Suprapubic skin (tissue), 4 donors: Measurements from ENCODE around the gene IMMP2L. TPM values are rescaled to one million over a fixed set of nuclear protein-coding genes. Genes with fewer than 3 reads are reported as not detected.
"Not testable (repeated sequence)": the region's sequence is repeated elsewhere in the genome, so short reads cannot be mapped to it uniquely, and the experiment has no call there.

Source experiments
- DNase-seq, 2 donors: peaks; one replicate each; pipeline ENCODE4 v3.0.0-alpha.2; 2019; ENCODE audit warnings: low spot score in 2 of 2
- H3K27ac ChIP-seq: fragments of 200-600 bp; sonication (generic); one replicate; pipeline ENCODE4 v1.5.1; 2019
- H3K27me3 ChIP-seq: fragments of 200-600 bp; sonication (generic); one replicate; pipeline ENCODE4 v1.5.1; 2019
- H3K36me3 ChIP-seq: fragments of 200-600 bp; sonication (generic); one replicate; pipeline ENCODE4 v1.5.1; 2019
- H3K4me1 ChIP-seq: fragments of 200-600 bp; sonication (generic); one replicate; pipeline ENCODE4 v1.5.1; 2019
- H3K4me3 ChIP-seq: fragments of 200-600 bp; sonication (generic); one replicate; pipeline ENCODE4 v1.5.1; 2019; ENCODE audit warnings: mild to moderate bottlenecking
- H3K9me3 ChIP-seq: fragments of 200-600 bp; sonication (generic); one replicate; pipeline ENCODE4 v1.5.1; 2019
- EP300 ChIP-seq: sonication (generic); formaldehyde crosslinking; IDR thresholded peaks from one replicate; pipeline ENCODE4 v1.6.1; 2017; ENCODE audit warnings: antibody characterized with exemption
- POLR2A ChIP-seq, 2 donors: fragments of 450-650 bp; IDR thresholded peaks; one replicate each; pipeline ENCODE4 v1.6.1; 2017; ENCODE audit warnings: antibody characterized with exemption in 2 of 2, mild to moderate bottlenecking in 2 of 2, moderate library complexity in 2 of 2
- POLR2AphosphoS5 ChIP-seq, 3 donors: sonication (generic); formaldehyde crosslinking; IDR thresholded peaks; one replicate each; pipeline ENCODE4 v1.6.1; 2017; ENCODE audit warnings: antibody characterized with exemption in 3 of 3
- WGBS: methylation state at CpG from one replicate; pipeline ENCODE4 v1.1.5; 2018; 5-methylcytosine and 5-hydroxymethylcytosine counted together
- total RNA-seq, 4 donors: library from RNA; depleted of rRNA; stranded (reverse); fragments of >200 nt; gene quantifications; one replicate each; pipeline ENCODE4 v1.1.0, GENCODE V29; 2016
- TF ChIP-seq, protein P1 (sequence below), 2 donors: fragments of 200-600 bp in 1 of 2; fragments of 450-650 bp in 1 of 2; sonication (generic) in 1 of 2; IDR thresholded peaks; one replicate each; pipeline ENCODE4 v1.5.1; 2016 to 2019; ENCODE audit warnings: antibody characterized with exemption in 2 of 2, mild to moderate bottlenecking in 1 of 2, moderate library complexity in 1 of 2

IMMP2L gene
- total RNA-seq, 4 donors from 2014 or later, result 10.6 to 20.6 (median 14.6) TPM

DNA sequence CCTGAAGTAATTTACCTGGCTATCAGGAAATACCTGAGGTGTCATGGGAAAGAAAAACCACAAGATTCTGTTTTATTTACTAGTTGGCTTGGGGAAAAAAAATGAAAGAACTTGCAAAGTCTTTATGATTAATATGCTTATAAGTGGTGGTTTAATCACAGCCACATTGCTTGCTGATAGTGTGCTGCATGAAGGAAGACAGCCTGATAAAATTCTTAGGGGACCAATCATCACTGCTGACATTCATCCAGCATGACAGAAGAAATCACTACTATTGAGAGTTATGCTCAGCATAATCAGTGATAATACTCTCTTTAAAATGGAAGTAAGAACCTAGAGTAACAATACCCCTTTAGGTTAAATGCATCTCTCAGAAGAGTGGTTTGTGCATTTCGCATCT is 621.5 kb downstream of the IMMP2L start:
- H3K9me3 ChIP-seq, result no peaks in the 10 kb centered on the region
- no peak for DNase-seq
- 100% methylated on average over 1 of the region's 1 CpG for WGBS
- no peaks in the 10 kb centered on the region for H3K27me3 ChIP-seq
- H3K4me1 ChIP-seq, result no peaks in the 10 kb centered on the region
- H3K36me3 ChIP-seq, result no peaks in the 10 kb centered on the region
- H3K27ac ChIP-seq, result no peak overlapping the region
- no peak for TF ChIP-seq POLR2AphosphoS5 (IDR thresholded peaks at IDR 0.05)
- TF ChIP-seq, protein P1, sequence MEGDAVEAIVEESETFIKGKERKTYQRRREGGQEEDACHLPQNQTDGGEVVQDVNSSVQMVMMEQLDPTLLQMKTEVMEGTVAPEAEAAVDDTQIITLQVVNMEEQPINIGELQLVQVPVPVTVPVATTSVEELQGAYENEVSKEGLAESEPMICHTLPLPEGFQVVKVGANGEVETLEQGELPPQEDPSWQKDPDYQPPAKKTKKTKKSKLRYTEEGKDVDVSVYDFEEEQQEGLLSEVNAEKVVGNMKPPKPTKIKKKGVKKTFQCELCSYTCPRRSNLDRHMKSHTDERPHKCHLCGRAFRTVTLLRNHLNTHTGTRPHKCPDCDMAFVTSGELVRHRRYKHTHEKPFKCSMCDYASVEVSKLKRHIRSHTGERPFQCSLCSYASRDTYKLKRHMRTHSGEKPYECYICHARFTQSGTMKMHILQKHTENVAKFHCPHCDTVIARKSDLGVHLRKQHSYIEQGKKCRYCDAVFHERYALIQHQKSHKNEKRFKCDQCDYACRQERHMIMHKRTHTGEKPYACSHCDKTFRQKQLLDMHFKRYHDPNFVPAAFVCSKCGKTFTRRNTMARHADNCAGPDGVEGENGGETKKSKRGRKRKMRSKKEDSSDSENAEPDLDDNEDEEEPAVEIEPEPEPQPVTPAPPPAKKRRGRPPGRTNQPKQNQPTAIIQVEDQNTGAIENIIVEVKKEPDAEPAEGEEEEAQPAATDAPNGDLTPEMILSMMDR (IDR thresholded peaks at IDR 0.05), result no peak
- no peak for TF ChIP-seq POLR2A (IDR thresholded peaks at IDR 0.05)
- TF ChIP-seq EP300, result no peak
- no peak overlapping the region for H3K4me3 ChIP-seq

DNA sequence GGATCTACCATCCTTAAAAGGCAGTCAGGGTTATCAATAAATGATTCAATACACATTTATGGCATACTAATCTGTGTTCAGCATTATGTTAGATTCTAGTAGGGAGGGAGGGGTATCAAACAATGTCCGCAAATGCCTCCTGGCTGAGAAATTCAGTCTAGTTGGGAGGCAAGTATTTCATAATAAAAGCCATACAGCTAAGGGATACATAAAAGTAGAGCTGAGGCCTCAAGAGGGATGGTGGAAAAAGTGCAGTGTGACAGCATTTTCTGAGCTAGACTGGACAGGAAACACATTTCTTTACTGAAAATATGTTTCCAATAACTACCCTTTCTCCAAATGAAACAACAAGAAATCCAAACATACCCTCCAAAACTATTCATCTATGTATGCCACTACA is 624.1 kb downstream of the IMMP2L start:
- WGBS, result 63% methylated on average over 1 of the region's 1 CpG
- no peak overlapping the region for H3K27ac ChIP-seq
- no peaks in the 10 kb centered on the region for H3K4me1 ChIP-seq
- H3K36me3 ChIP-seq, result no peaks in the 10 kb centered on the region
- no peak for TF ChIP-seq EP300
- TF ChIP-seq, protein P1 (IDR thresholded peaks at IDR 0.05), result no peak
- TF ChIP-seq POLR2AphosphoS5 (IDR thresholded peaks at IDR 0.05), result no peak
- TF ChIP-seq POLR2A (IDR thresholded peaks at IDR 0.05), result no peak
- no peaks in the 10 kb centered on the region for H3K27me3 ChIP-seq
- DNase-seq, result no peak
- H3K4me3 ChIP-seq, result no peak overlapping the region
- no peaks in the 10 kb centered on the region for H3K9me3 ChIP-seq

DNA sequence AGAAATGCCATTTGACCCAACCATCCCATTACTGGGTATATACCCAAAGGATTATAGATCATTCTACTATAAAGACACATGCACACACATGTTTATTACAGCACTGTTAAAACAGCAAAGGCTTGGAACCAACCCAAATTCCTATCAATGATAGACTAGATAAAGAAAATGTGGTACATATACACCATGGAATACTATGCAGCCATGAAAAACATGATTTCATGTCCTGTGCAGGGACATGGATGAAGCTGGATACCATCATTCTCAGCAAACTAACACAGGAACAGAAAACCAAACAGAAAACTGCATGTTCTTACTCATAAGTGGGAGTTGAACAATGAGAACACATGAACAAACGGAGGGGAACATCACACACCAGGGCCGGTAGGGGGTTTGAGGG is 625.6 kb downstream of the IMMP2L start:
- WGBS, result 98% methylated on average over 2 of the region's 2 CpGs
- DNase-seq, H3K27ac ChIP-seq, H3K4me1 ChIP-seq, H3K27me3 ChIP-seq, H3K9me3 ChIP-seq, H3K36me3 ChIP-seq, H3K4me3 ChIP-seq: not testable (repeated sequence)

DNA sequence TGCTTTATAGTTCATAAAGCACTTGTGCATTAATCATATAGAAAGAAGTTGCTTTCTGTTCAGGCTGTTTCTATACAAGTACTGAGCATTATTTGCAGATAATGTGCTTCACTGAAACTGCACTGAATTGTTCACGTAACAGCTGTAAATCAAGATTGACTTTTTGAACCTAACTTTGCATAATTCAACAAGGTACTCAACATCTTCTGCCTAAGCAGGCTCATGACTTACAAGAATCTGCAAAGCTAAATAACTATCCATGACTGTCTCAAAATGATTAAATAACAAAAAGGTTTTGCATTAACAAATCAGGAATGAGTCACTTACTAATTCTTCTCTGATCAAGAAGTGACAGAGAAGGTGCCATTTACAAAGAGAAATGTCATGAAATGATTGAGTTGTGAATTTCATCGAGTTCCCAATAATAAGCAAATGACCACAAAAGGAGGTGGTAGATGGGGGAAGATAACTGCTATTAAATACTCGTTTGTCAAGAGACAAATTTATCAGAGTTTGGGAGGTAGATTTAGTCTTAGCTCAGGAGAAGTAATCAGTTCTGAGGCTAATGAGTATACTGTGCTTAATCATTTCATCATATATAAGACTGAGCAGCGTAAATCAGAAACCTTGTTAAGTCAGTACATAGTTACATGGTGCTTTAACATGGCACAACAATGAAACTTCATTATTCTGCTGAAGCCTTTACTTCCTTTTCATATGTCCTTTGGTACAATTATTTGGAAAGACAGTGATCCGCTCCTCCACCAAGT is 632.6 kb downstream of the IMMP2L start:
- WGBS, result 65% methylated on average over 5 of the region's 5 CpGs
- Histone ChIP-seq H3K27me3 (no peaks in the 10 kb centered on the region), H3K4me3 (no peak overlapping the region), H3K9me3 (no peaks in the 10 kb centered on the region), H3K36me3 (no peaks in the 10 kb centered on the region), H3K4me1 (no peaks in the 10 kb centered on the region), H3K27ac (no peak overlapping the region)
- DNase-seq, result no peak
- TF ChIP-seq POLR2AphosphoS5 (IDR thresholded peaks at IDR 0.05) (no peak), EP300 (no peak), POLR2A (IDR thresholded peaks at IDR 0.05) (no peak)
- TF ChIP-seq, protein P1 (IDR thresholded peaks at IDR 0.05), result no peak

DNA sequence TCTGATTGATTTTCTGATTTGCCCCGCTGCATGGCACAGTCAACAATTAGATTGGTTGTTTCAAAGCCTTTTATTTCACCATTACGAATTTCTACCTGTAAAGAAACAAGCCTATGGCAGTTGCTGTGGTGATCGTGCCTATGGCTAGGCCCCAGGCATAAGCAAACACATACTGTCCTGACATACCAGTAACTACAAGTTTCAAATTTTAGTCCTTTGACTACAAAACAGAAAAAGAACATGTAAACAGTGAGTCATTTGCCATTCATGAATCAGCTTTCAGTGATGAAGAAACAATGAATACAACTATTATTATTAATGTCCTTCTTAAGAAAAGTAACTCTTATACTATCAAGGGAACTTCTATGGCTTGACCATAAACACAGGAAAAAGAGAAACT is 639.4 kb downstream of the IMMP2L start:
- no peaks in the 10 kb centered on the region for H3K27me3 ChIP-seq
- no peaks in the 10 kb centered on the region for H3K9me3 ChIP-seq
- no peak overlapping the region for H3K4me3 ChIP-seq
- 69% methylated on average over 3 of the region's 3 CpGs for WGBS
- TF ChIP-seq POLR2AphosphoS5 (IDR thresholded peaks at IDR 0.05), result no peak
- no peak for TF ChIP-seq POLR2A (IDR thresholded peaks at IDR 0.05)
- no peak for TF ChIP-seq EP300
- TF ChIP-seq, protein P1 (IDR thresholded peaks at IDR 0.05), result no peak
- H3K36me3 ChIP-seq, result no peaks in the 10 kb centered on the region
- H3K27ac ChIP-seq, result no peak overlapping the region
- no peak for DNase-seq
- H3K4me1 ChIP-seq, result peaks cover 22% of the 10 kb centered on the region
